Glutamatergic neuron (in vitro differentiated cells): ENCODE data around the gene AFAP1L2. TPM values are rescaled to one million over a fixed set of nuclear protein-coding genes. Genes with fewer than 3 reads are reported as not detected.

Source experiments
- DNase-seq: peaks from one replicate; pipeline ENCODE4 v3.0.0; 2022
- H3K27ac Mint-ChIP-seq: one replicate; pipeline ENCODE4 v1.8.0; 2020; ENCODE audit warnings: mild to moderate bottlenecking, mixed read lengths, inconsistent platforms; ENCODE audit not compliant: unreplicated experiment
- H3K27me3 Mint-ChIP-seq: one replicate; pipeline ENCODE4 v1.8.0; 2020; ENCODE audit warnings: mild to moderate bottlenecking, moderate library complexity, mixed read lengths, inconsistent platforms; ENCODE audit not compliant: unreplicated experiment
- H3K36me3 Mint-ChIP-seq: one replicate; pipeline ENCODE4 v1.8.0; 2020; ENCODE audit warnings: mild to moderate bottlenecking, mixed read lengths, inconsistent platforms; ENCODE audit not compliant: unreplicated experiment
- H3K4me1 Mint-ChIP-seq: one replicate; pipeline ENCODE4 v1.8.0; 2020; ENCODE audit warnings: mild to moderate bottlenecking, low read depth, mixed read lengths, inconsistent platforms; ENCODE audit not compliant: unreplicated experiment
- H3K4me3 Mint-ChIP-seq: one replicate; pipeline ENCODE4 v1.8.0; 2020; ENCODE audit warnings: mild to moderate bottlenecking, mixed read lengths, inconsistent platforms; ENCODE audit not compliant: unreplicated experiment
- H3K9me3 Mint-ChIP-seq: one replicate; pipeline ENCODE4 v1.8.0; 2020; ENCODE audit warnings: mild to moderate bottlenecking, moderate library complexity, mixed read lengths, inconsistent platforms; ENCODE audit not compliant: unreplicated experiment
- total RNA-seq: library from RNA; stranded (reverse); fragmentation: NEBNext Ultra II Directional; extraction: Animal tissue kit (Norgen Biotek cat#: 25700); gene quantifications from one replicate; pipeline ENCODE4 v1.2.1, GENCODE V29; 2021; ENCODE audit not compliant: unreplicated experiment
- TF ChIP-seq, protein P1 (sequence below): fragments of 200-600 bp; sonication (generic); IDR thresholded peaks from one replicate; pipeline ENCODE4 v1.5.0; 2021; ENCODE audit not compliant: partially characterized antibody, unreplicated experiment

AFAP1L2 gene
- total RNA-seq, 1 donor from 2014 or later, result 1.9 TPM

- H3K9me3 Mint-ChIP-seq, result no peaks in the 10 kb centered on the region
These were observed 12.7 kb downstream of the AFAP1L2 start for GRCh38 chr10:114391599-114391998.

DNA sequence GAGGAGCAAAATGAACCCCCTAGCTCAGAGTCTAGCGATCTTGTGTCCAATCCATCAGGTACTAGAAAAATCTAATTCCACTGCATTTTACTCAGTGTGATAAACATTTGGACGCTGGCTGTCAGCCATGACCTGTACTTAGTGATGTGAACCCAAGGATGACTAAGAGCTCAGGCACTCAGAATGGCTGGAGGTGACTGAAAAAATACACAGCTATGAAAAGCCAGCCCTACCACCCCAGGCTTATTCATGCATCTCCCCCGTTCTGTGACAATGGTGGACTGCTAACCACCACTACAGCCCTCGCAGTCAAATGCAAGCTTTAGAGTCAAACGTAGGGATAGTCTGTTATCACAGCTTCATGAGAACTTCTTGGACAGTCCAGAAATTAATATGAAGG lies 14.9 kb downstream of the AFAP1L2 start:
- no peak for DNase-seq
- TF ChIP-seq, protein P1, sequence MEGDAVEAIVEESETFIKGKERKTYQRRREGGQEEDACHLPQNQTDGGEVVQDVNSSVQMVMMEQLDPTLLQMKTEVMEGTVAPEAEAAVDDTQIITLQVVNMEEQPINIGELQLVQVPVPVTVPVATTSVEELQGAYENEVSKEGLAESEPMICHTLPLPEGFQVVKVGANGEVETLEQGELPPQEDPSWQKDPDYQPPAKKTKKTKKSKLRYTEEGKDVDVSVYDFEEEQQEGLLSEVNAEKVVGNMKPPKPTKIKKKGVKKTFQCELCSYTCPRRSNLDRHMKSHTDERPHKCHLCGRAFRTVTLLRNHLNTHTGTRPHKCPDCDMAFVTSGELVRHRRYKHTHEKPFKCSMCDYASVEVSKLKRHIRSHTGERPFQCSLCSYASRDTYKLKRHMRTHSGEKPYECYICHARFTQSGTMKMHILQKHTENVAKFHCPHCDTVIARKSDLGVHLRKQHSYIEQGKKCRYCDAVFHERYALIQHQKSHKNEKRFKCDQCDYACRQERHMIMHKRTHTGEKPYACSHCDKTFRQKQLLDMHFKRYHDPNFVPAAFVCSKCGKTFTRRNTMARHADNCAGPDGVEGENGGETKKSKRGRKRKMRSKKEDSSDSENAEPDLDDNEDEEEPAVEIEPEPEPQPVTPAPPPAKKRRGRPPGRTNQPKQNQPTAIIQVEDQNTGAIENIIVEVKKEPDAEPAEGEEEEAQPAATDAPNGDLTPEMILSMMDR, result no peak
- Mint-ChIP-seq H3K27ac (no peak overlapping the region), H3K4me3 (no peak overlapping the region), H3K4me1 (no peaks in the 10 kb centered on the region), H3K36me3 (peaks cover 5% of the 10 kb centered on the region), H3K27me3 (peaks cover 2% of the 10 kb centered on the region), H3K9me3 (no peaks in the 10 kb centered on the region)

More at GRCh38 chr10:114391599-114391998, 12.7 kb downstream of the AFAP1L2 start:
- DNase-seq, result no peak
- no peak overlapping the region for H3K27ac Mint-ChIP-seq
- H3K27me3 Mint-ChIP-seq, result peaks cover 2% of the 10 kb centered on the region
- H3K4me1 Mint-ChIP-seq, result no peaks in the 10 kb centered on the region
- no peak overlapping the region for H3K4me3 Mint-ChIP-seq
- TF ChIP-seq, protein P1, result no peak
- peaks cover 5% of the 10 kb centered on the region for H3K36me3 Mint-ChIP-seq

GRCh38 chr10:114388275-114388674 lies 16.0 kb downstream of the AFAP1L2 start:
- TF ChIP-seq, protein P1, result no peak
- Mint-ChIP-seq H3K36me3 (peaks cover 5% of the 10 kb centered on the region), H3K9me3 (no peaks in the 10 kb centered on the region), H3K27me3 (peaks cover 3% of the 10 kb centered on the region), H3K27ac (no peak overlapping the region), H3K4me3 (no peak overlapping the region), H3K4me1 (no peaks in the 10 kb centered on the region)
- DNase-seq, result no peak

DNA sequence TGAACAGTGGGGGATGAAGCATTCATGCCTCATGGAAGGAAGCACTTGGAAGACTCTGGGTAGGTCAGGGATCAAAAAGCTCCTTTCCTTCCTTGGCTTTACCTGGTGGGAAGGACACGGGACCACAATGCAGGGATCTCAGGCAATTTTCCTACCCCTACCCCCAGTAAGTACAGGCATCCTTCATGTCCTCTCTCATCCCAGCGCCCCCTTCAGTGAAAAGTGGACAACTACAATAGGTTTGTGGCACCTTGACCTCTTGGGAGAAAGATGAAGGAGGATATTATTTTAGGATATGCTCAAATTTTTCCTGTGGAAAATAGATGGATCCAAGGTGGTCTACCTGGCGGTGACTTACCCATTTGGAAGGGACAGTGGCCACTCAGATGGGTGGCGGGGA lies 16.5 kb downstream of the AFAP1L2 start:
- Mint-ChIP-seq H3K4me3 (no peak overlapping the region), H3K27ac (no peak overlapping the region), H3K4me1 (no peaks in the 10 kb centered on the region), H3K9me3 (no peaks in the 10 kb centered on the region), H3K27me3 (peaks cover 4% of the 10 kb centered on the region), H3K36me3 (peaks cover 5% of the 10 kb centered on the region)
- no peak for DNase-seq
- TF ChIP-seq, protein P1, result no peak

DNA sequence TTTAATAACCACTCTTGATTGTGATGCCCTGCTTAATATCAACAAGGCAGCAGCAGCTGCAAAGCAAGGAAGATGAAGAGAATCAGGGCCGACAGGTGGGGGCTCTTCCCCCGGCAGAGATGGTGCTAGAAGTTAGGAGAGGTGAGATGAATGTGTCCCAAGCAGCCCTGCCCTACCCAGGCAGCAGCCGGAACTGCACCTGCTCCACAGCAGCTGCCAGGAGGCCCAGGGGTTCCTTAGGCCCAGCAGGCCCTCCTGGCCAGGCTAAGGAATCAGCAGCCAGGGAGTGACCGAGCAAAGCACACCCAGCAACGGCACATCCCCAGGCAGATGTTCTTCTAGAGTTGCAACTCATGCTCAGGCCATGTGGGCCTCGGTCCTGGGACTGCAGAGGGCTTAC lies 17.9 kb downstream of the AFAP1L2 start:
- no peak overlapping the region for H3K4me3 Mint-ChIP-seq
- peaks cover 5% of the 10 kb centered on the region for H3K27me3 Mint-ChIP-seq
- TF ChIP-seq, protein P1, result no peak
- H3K9me3 Mint-ChIP-seq, result no peaks in the 10 kb centered on the region
- DNase-seq, result no peak
- peaks cover 5% of the 10 kb centered on the region for H3K36me3 Mint-ChIP-seq
- H3K27ac Mint-ChIP-seq, result no peak overlapping the region
- H3K4me1 Mint-ChIP-seq, result no peaks in the 10 kb centered on the region
